ENCODE results near the gene WIPF1.

The WIPF1 gene

DNA sequence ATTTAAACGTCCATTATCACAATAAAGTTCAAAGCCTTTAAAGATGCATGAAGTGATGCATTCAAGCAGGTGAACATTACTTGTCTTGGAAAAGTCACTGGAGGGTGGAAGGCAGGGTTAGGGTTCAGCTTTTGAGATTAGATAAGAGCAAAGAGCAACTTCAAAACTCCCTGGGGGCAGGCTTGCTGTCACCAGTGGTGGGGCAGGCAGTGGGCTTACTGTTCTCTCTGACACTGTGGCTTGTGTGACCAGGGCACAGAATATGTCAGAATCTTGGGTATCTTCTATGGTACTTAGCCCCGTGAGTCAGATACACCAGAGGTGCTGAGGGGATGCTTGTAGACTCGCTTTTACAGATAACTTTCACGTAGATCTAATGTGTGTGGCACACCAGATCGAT is 52.8 kb downstream of the WIPF1 start:
- in situ Hi-C loops (cut with MboI; ENCODE audit: low sequenced_read_pairs): no loop called here

DNA sequence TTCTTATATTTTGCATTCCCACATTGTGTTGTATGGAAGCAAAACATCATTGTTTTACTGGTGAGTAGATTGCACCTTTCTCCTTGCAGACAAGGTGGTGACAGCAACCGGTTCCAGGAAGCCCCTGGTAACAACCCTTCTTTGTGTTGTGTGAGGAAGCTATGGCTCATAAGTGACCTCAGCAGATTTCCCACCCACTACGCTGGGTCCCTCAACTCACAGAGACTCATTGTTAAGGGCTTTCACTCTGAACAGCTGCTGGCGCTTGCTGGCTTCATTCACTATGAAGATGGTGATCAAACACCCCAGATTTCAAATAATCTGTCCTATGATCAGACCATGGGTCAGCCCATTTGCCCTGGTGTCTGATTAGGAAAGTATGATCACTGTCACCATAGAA is 53.4 kb downstream of the WIPF1 start:
- in situ Hi-C loops (cut with MboI; ENCODE audit: low sequenced_read_pairs): no loop called here

DNA sequence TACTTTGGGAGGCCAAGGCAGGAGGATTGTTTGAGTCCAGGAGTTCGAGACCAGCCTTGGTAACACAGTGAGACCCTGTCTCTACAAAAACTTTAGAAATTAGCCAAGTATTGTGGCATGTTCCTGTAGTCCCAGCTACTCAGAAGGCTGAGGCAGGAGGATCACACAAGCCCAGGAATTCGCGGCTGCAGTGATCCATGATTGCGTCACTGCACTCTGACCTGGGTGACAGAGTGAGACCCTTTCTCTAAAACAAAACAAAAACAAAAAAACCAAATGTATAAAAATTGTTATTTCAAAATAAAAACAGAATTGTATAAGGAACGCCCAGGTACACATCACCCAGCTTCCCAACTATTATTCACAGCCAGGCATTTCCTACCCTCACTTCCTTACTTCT is 56.7 kb downstream of the WIPF1 start:
- in situ Hi-C loops (cut with MboI; ENCODE audit: low sequenced_read_pairs): no loop called here

DNA sequence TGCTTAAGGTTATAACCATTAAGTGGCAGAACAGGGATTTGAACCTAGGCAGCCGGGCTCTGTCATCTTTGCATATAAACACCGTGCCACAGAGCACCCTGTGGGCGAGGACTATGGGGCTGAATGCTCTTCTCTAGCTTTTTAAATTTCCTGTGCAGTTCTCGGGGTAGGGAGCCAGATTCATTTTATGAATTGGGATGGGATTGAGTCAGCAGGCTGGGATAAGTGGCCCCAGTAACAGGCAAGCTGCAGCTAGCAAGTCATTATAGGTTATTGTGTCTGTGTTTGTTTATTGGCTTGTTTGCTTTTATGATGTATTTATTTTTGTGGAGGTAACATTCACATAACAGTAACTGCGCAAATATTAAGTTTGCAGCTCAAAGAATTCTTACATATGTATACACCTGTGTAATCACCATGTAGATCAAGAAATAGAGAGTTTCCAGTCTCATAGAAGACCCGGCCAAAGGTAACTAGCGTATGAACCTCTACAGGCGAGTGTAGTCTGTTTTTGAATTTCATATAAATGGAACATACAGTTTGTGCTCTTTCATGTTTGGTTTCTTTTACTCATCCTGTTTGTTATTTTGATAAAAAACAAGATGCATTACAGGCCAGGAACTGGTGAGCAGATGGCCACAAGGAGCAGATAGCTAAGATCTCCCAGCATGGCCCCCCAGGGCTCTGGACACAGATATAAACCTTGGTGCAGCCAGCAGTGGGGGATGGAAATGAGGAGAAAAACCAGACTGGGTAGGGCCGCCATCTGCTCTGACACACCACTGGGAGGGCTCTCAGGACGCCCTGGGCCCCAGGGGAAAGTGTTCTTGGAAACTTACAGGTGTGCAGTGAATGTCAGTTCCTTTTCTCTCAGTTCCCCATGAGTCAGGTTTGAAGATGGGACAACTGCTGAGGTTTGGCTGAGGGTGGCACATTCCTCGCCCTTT is 61.6 kb downstream of the WIPF1 start:
- in situ Hi-C loops (cut with MboI; ENCODE audit: low sequenced_read_pairs): no loop called here

DNA sequence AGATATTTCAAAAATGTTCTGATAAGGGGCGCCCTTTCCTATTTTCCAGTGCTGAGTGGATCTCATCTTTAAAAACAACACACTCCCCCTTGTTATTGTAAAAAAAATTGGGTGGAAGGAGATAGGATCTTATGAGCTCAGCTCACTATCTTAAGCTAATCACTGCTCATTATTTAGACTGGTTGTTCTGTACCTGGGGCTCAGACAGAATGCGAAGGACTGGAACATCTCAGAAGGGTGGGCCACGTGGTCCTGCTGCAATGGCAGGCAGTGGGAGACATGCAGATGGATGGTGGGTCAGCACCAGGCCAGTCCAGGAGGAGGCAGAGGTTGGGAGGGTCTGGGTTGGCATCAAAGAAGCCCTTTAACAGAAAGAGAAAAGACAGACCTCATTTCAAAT is 62.5 kb downstream of the WIPF1 start:
- in situ Hi-C loops (cut with MboI; ENCODE audit: low sequenced_read_pairs): no loop called here

DNA sequence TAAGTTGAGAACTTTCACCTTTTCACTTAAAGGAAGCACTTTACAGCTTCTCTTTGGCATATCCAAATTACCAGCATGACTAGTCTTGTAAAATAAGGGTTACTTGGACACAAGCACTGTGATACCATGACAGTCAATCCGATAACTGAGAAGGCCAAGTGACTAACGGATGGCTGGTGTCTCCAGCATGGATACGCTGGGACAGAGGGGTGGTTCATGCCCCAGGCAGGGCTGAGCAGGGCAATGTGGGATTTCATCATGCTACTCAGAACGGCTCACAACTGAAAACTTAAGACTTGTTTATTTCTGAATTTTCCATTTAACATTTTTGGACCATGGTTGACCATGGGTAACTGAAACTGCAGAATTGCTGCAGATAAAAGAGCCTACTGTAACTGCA is 67.7 kb downstream of the WIPF1 start:
- in situ Hi-C loops (cut with MboI; ENCODE audit: low sequenced_read_pairs): no loop called here

DNA sequence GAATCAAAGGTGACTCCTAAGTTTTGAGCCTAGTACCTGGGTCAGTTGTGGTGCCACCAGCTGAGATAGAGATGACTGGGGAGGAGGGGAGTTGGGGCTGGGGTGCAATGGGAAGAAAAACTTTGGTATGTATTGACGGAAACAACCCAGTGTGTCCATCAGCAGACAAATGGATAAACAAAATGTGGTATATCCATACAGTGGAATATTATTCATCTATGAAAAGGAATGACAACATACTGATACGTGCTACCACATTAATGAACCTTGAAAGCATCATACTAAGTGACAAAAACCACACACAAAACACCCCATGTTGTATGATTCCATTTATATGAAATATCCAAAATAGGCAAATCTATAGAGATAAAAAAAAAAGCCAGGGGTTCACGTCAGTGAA is 69.6 kb downstream of the WIPF1 start:
- in situ Hi-C loops (cut with MboI; ENCODE audit: low sequenced_read_pairs): no loop called here

DNA sequence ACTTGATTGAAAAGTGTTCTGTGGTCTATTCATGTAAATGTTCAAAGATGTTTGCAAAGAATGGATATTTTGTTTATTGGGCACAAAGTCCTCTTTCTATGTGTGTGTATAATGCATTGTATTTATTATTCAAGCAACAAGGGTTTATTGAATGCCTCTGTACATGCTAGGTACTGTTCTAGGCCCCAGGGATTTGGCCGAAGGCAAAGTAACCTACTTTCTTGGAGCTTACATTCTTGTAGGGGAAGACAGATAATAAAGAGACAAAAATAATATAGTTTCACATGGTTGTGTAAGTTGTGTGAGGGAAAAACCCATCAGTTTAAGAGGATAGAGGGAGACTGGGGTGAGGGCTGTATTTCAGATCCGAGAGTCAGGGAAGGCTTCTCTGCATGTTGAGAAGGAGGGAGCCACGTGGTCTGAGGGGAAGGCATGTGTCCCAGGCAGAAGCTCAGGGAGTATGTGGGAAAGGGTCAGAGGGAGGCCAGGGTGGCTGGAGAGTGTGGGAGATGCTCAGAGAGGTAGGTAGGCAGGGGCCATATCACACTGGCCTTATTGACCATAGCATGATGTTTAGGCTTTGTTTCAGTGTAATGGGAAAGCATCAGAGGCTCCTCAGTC is 70.4 kb downstream of the WIPF1 start:
- in situ Hi-C loops (cut with MboI; ENCODE audit: low sequenced_read_pairs): no loop called here

DNA sequence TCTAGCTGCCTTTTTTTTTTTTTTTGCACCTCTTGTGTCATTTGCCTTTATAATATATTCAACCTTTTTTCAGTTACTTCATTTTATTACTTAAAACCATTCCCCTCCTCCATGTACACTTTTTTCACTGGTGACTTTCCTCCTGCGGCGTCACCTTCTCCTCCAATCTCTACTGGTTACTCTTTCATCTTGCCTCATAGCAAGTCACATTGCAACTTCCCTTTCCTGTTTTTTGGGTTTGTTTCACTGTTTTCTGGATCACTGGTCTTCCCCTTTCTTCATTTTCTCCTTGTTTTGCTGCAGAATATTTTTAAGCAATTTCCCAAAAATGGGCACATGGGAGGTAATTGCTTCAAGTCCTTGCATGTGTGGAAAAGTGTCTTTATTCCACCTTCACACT is 73.1 kb downstream of the WIPF1 start:
- in situ Hi-C loops (cut with MboI; ENCODE audit: low sequenced_read_pairs): no loop called here

DNA sequence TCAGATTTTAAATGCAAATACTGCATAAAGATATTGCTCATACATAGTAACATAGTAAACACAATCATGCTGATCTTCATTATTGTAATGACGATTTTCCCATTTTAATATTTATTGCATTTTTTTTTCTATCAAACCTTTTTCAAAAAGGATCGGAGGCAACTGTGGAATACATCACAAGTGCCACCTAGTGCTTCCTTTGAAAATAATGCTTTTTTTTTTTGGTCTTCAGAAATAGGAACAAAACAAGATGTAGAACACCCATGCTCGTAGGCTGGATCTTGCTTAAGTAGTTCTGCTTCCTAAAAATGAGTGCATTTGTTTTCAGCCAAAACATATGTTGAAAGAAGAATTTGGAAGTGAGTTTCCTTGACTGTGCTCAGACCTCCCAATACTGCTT is 75.1 kb downstream of the WIPF1 start:
- in situ Hi-C loops (cut with MboI; ENCODE audit: low sequenced_read_pairs): no loop called here

DNA sequence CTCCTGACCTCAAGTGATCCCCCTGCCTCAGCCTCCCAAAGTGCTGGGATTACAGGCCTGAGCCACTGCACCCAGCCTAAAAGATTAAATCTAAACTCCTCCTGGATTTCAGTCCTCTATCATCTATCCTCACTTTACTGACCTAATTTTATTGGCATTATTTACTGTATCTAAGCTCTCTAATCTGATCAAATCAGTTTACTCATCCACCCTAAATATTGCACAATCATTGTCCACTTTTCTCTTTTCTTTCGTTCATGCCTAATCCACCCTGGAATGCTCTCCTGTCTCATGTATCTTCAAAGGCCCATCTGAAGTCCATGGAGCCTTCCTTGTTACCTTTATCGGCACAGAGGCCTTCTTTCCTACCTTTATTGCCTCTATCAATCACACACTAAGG is 79.2 kb downstream of the WIPF1 start:
- in situ Hi-C loops (cut with MboI; ENCODE audit: low sequenced_read_pairs): no loop called here

DNA sequence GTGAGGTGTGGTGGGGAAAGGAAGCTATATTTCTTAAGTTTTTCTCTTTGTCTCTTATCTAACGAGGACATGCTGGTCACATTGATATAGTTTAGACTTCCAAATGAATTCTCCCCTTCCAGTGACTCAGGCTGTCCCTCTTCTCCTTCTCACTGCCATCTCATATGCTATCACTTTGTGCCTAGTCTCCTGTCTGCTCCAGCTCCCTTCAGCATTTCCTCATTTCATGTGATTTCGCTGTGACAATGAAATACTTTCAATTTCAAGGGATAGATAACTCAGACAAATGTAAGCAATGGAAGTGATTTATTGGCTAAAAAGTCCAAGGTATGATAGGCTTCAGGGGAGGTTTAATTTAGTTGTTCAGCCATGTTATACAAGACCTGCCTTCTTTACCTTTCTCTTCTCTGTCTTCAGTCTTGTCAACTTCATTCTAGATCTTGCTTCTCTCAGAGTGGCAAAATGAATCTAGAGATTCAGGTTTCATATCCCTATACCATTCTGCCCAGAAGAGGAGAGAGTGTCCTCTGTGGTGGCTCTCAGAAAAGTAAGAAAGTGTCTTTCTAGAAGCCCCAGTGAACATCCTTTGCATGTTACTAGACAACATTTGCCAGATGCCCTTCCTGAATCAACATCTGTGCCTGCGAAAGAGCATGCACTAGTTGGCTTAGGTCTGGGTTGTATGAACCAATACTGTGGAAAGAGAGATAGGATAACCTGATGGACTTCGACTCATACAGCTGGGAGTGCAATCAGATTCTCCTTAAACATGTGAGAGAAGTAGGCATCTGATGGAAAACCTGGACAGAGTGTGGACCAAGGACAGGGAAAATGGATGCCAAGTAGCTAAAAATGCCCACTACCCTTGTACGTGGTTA is 80.9 kb downstream of the WIPF1 start:
- in situ Hi-C loops (cut with MboI; ENCODE audit: low sequenced_read_pairs): no loop called here

DNA sequence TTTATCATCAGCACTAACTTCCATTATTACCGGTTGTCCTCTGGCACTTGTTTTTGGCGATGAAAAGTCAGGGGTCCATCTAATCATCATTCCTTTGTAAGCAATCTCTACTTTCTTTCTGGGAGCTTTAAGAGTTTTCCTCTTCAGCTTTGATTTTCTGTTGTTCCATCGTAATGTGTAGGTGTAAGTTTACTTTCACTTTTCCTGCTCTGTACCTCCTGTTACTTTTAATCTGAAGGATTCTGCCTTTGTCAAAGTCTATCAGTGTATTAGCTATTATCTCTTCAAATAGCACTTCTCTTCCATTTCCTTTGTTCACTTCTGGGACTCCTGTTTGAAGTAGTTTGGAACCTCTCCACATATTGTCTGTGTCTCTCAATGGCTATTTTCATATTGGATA is 85.3 kb downstream of the WIPF1 start:
- in situ Hi-C loops (cut with MboI; ENCODE audit: low sequenced_read_pairs): no loop called here

DNA sequence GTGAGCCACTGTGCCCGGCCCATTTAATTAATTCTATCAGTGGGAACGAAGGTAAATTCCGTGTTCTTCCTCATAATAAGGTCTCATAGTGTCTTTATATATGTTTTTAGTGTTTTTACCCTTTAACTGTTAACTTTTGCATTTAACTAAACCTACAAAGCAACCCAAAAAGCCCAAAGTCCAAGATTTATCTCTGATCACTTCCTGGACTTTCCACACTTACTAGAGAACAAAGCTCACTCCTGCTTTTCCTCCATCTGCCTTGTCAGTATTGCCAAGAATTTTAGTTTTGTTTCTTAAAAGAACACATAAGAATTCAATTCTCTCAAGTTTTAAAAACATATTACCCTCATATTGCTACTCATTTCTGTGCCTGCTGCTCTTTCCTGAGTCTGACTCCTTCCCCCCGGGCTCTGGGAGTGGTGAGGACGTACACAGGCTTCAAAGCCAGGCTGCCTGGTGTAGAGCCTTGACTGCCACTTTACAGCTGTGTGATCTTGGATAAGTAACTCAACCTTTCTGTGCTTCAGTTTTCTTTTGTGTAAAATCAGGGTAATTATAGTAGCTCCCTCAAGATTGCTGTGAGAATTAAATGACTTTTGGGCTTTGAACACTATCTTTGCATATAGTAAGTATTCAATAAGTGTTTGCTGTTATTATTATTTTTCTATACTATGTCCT is 85.9 kb downstream of the WIPF1 start:
- in situ Hi-C loops (cut with MboI; ENCODE audit: low sequenced_read_pairs): no loop called here

DNA sequence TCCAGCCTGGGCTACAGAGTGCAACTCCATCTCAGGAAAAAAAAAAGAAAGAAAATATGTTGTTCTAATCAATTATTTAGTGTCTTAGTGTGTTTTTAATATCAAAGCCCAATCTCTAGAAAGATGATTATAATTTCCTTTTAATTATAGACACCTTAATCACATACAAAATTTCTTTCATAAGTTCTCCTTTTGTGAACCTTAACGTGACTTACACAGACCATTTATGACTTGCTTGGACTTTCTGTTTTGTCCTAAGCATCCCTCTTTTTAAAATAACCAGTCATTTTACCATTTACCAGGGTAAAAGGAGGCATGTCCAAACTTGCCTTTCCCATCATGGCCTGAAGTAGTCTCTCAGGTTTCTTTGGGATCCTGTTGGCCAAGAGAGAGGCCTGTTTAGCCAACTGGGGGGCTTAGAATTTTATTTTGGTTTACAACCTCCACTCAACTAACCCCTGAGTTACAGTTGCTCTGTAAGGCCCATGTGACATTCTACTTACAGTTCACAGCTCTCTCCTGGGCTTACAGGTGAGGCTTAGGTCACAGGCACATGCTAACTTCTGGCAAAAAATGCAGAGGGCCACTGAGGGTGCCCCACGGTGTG is 86.9 kb downstream of the WIPF1 start:
- in situ Hi-C loops (cut with MboI; ENCODE audit: low sequenced_read_pairs): no loop called here

Measured in HL-60/S4 treated with phorbol 12-myristate 13-acetate at 8.2 ng/mL for 4 days and 3 days (cell line).